Activated CD8-positive, alpha-beta memory T cell treated with anti-CD3 and anti-CD28 coated beads for 36 hours (primary cell): ENCODE data around the gene NDUFS8. TPM values are rescaled to one million over a fixed set of nuclear protein-coding genes. Genes with fewer than 3 reads are reported as not detected.
"Not testable (repeated sequence)": the region's sequence is repeated elsewhere in the genome, so short reads cannot be mapped to it uniquely, and the experiment has no call there.

ENCODE experiments used
- CTCF ChIA-PET: fragments of 350-600 bp; sonication (Branson Sonifier 250); formaldehyde crosslinking; loops from one replicate; lab custom pipeline; 2021; ENCODE audit warnings: antibody characterized with exemption; lab: Charles Lee
- POLR2A ChIA-PET: fragments of 350-600 bp; sonication (Branson Sonifier 250); formaldehyde crosslinking; loops from one replicate; lab custom pipeline; 2021; ENCODE audit warnings: antibody characterized with exemption; lab: Charles Lee
- total RNA-seq, 2 experiments: library from RNA; stranded (reverse); gene quantifications; one replicate each; pipeline ENCODE4 v1.2.3, GENCODE V29; 2021

Gene NDUFS8
- total RNA-seq: 100 to 1,000 TPM; 126 to 137 TPM

DNA sequence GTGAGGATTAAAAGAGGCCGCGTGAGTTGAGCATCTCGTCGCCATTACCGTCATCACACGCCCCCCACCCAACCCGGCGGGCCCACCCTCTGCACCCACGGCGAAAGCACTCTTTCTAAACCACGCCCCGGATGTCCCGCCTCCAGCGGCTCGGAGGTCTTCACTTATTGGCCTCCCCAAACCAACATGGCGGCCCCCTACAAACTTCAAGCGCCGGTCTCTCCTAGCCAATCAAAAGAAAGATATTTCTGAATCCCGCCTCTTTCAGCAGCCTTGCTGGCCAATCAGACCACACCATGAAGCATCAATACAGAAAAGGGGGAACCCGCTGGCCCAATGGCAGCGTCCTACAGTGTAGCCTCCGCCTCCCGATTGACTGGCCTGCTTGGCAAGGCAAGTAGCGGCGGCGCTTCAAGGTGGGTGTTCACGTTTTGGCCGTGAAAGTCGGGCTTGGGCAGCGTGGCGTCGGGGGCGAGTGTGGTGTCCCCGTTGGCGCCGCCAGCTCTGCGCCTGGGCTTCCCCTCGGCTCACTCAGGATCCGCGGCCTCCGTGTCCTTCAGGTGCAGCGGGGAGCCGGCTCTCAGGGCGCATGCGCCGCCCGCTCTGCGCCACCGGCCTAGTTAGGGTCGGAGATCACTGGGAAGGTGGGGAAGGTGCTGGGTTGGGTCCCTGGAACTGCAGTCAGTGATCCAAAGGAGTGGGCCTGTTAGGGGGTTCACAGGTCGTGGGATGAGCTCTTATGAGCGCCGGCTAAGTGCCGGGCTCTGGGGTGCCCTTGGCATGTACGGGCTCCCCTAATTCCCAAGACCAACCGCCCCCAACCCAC lies at the start of gene NDUFS8:
TSS of gene NDUFS8 (plus strand) at position 364 of the 826 bp plus-strand sequence. CDS start 1,471 bp downstream, outside the sequence.
- ChIA-PET CTCF (interaction anchor here (0.6 kb wide), 1 partner anchor 62 kb away, joined by 4 read pairs; no protein-coding TSS in a partner anchor), POLR2A (interaction anchor here (0.6 to 1.0 kb wide), 3 partner anchors 9 to 78 kb away, joined by 3 to 5 read pairs (median 4); partner anchors contain the start of gene TCIRG1)

DNA sequence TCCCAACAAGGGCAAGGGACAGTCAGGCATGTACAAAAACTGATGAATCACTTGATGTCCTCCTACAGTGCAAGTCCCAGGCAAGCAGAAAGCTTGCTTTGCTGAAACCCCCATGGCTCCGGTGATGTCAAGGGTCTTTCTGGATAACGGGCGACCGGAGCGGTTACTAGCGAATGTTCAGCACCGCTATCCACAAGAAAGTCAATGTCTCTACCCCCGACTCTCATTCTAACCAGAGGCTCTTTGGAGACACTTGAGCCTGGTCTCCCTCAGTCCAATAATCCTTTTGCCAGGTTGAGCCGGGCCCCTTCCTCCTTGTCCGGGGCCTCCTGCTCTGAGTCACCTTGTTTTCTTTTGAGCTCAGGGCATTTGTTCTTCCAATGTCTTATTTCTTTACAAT lies 49.3 kb upstream of the NDUFS8 start:
- POLR2A ChIA-PET, CTCF ChIA-PET: not testable (repeated sequence)

DNA sequence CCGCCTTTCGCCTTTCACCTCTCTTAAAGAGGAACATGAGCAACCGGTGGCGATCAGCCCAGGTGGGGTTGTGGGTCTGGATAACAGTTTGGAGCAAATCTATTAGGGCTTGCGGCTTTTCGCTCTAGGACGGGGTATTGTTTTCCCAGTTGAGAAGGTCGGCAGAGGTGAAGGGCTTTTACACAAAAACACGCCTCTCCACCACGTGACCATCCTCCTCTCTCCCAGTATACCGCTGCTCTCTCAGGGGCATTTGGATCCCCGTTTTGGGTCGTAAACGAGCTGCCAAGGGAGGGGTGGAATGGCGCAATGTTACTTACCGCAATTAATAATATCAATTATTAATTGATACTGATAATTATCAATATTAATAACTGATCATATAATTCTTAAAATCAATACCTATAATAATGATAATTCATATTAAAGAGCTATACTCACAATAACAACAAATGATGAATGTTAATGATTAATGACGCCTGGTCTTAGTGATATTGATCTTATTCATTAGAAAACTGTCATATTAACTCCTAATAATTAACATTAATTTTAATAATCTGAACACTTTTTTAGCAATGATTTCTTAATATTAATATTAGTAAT lies 48.1 kb upstream of the NDUFS8 start:
- POLR2A ChIA-PET, CTCF ChIA-PET: not testable (repeated sequence)

DNA sequence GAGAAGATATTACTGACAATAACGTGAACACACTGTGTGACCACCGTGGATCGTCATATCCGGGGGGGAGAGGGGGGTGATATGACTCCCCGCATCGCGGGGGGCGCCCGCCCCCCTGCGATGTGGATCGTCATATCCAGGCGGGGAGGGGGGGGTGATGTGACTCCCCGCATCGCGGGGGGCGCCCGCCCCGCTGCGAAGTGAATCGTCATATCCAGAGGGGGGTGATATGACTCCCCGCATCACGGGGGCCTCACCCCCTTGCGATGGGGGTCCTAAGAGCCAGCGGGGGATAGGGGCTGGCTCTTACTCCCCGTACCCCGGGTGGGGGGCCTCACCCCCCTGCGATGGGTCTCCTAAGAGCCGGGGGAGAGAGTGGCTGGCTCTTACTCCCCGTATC lies 46.5 kb upstream of the NDUFS8 start:
- ChIA-PET CTCF (no interaction called here), POLR2A (no interaction called here)

DNA sequence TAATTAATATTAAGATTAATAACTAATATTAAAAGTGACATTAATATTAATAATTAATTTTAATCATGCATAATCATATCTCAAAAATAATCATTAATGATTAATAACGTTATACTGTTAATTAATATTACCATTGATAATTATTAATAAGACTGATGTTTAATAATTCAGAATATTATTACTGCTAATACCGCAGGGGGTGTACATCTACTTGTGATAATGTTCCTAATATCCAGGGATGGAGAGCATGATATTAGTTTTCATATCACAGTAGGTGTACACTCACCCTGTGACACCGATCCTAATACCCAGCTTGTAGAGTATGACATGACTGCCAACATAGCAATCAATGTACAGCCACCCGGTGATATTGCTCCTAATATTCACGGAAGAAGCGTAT lies 45.2 kb upstream of the NDUFS8 start:
- CTCF ChIA-PET, POLR2A ChIA-PET: not testable (repeated sequence)

DNA sequence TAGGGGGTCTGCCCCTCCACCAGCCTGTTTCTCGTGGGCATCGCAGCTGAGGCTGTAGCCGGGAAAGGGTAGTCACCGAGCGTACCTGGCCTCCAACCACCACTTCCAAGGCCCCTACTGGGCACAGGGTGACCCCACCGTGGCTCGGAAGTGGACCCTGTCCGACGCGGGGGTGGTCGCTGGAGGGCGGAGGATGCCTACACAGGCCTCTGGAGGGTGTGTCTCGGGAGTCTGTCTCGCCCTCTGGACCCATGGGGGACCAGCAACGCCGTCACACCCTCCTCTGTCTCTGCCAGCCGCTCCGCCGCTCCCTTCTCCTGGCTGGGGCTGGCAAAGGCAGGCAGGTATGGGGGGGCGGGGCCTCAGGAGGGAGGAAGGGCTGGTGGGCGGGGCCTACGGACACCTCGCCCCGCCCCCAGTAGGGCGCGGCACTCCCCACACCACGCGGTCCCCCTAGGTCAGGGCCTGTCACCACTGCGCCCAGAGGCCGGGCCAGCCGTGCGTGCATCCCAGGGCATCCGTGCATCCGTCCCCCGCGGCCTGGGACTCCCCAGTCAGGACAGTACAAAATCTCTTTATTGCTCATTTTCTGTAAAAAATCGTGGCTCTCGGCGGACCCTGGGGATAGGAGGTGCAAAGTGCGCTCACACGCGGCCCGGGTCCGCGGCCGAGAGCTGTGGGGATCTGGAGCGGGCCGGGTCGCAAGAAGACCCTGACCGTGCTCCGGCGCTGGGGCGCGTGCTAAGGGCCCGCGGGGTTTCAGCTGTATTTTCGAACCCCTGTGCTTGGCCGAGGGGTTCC lies 39.7 kb upstream of the NDUFS8 start:
- POLR2A ChIA-PET: not testable (repeated sequence)

DNA sequence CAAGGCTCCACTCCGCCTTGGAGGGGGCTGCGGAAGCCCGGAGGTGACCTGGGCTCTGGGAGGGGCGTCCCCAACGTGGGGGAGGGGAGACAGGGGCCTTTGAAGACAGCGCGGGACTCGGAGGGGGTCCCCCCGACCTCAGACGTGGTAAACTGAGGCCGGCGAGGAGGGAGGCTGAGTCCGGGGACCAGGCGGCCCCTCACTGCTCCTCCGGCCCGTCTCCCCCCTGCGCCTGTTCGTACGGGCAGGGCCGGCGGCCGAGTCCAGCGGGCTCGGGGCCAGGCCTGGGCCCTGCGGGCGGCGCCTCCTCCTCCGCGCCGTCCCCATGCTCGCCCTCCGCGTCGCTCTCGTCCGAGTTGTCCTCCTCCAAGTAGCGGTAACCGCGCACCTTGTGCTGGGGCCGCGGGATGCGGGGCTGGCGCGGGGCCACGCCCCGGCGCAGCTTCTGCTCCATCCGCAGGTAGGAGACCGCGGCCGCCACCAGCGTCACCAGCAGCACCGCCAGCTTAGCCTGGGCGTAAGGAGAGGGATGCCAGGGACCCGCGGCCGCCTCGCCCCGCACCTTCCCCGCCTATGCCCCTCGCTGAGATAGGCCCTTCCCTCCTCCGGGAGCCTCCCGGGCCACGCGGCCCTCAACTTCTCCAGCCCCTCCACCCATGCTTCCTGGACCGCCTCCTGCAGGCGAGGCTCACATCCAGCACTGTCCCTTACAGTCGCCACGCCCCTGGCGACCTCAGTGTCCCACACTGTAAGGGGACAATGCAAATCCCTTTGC lies 38.9 kb upstream of the NDUFS8 start:
- CTCF ChIA-PET, POLR2A ChIA-PET: not testable (repeated sequence)

More for the DNA sequence above, 39.7 kb upstream of the NDUFS8 start:
- CTCF ChIA-PET: not testable (repeated sequence)

DNA sequence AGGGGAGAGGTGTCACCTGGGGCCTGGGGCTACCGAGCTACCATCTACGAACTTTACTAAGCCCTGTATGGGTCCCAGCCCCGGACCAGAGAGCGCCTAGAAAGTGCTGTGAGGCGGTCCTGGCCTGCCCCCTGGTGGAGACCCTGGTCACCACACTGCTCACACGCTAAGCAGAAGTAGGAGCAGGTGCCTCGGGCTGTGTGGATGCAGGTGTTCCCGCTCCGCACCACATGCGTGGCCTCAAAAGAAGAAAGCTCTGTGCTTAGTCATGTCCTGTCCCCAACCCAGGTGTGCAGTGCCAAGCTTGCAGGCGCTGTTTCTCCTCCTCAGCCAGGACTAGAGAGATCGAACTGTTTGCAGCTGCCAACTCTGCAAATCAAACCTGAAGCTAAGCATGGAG lies 36.7 kb upstream of the NDUFS8 start:
- CTCF ChIA-PET: interaction anchor here (0.9 kb wide), 2 partner anchors 8 to 45 kb away, joined by 3 to 4 read pairs; partner anchors contain the start of gene TCIRG1
- POLR2A ChIA-PET: not testable (repeated sequence)

DNA sequence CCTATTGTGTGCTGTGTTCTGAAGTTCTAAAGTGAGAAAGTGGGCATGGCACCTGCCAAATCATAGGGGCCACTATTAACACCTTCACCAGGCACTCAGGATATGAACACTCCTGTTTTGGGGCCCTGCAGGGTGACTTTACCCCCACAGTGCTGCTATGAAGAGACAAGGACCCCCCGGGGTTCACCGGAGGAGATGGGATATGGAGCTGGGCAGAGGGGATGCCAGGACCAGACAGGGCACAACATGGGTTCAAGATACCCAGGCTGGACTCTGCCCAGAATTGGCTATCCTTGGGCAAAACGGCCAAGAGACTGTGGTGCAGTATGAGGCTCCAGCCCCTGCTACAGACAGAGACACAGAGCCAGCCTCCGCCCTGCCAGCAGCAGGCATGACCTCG lies 36.1 kb upstream of the NDUFS8 start:
- POLR2A ChIA-PET: not testable (repeated sequence)
- CTCF ChIA-PET: interaction anchor here (0.6 to 0.9 kb wide), 3 partner anchors 8 to 211 kb away, joined by 3 to 5 read pairs (median 4); partner anchors contain the start of gene TCIRG1

DNA sequence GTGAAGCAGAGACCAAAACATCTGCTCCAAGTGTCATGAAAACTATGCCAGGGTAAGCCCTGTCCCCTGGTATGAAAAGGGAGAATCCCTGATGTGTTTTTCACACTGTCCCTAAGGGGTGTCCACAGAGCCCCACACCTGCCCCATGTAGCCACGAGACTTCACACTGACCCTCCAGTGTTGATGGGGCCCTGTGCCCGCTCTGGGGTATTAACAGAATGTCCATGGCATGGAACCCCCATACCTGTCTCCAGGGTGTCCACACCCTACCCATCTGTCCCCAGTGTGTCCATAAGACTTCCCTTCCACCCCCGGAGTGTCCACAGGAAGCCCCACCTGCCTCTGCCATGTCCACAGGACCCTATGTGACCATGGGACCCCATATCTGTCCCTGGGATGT lies 35.4 kb upstream of the NDUFS8 start:
- CTCF ChIA-PET, POLR2A ChIA-PET: not testable (repeated sequence)

DNA sequence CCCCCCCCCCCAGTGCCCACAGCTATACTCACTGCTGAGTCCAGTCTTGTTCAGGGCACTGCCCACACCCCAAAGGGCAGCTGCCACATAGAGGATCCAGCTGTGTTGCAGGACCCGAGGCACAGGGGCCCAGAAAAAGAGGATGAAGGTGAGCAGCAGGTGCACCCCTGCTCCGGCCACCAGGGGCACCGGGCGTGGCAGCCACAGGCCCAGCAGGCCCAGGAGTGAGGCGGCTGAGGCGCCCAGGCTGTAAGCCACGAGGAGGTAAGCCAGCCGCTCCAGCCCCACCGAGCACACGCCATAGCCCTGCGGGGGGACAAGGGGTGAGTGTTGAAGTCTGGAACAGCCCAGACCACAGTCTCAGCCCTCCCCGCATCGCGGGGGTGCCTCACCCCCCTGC lies 34.9 kb upstream of the NDUFS8 start:
- POLR2A ChIA-PET, CTCF ChIA-PET: not testable (repeated sequence)

DNA sequence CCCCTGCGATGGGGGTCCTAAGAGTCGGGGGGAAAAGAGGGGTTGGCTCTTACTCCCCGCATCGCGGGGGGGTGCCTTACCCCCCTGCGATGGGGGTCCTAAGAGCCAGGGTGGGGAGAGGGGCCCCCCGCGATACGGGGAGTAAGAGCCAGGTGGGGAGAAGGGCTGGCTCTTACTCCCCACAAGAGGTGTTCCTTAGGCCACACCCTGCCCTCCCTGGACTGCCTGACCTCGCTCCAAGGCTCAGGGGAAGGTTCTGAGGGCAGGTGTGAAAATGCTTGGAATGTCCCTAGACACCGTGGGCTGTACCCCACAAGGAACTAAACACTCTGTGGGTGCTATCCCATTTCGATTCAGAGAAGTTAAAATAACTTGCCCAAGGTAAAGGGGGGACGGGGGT lies 34.4 kb upstream of the NDUFS8 start:
- ChIA-PET CTCF (no interaction called here), POLR2A (no interaction called here)

DNA sequence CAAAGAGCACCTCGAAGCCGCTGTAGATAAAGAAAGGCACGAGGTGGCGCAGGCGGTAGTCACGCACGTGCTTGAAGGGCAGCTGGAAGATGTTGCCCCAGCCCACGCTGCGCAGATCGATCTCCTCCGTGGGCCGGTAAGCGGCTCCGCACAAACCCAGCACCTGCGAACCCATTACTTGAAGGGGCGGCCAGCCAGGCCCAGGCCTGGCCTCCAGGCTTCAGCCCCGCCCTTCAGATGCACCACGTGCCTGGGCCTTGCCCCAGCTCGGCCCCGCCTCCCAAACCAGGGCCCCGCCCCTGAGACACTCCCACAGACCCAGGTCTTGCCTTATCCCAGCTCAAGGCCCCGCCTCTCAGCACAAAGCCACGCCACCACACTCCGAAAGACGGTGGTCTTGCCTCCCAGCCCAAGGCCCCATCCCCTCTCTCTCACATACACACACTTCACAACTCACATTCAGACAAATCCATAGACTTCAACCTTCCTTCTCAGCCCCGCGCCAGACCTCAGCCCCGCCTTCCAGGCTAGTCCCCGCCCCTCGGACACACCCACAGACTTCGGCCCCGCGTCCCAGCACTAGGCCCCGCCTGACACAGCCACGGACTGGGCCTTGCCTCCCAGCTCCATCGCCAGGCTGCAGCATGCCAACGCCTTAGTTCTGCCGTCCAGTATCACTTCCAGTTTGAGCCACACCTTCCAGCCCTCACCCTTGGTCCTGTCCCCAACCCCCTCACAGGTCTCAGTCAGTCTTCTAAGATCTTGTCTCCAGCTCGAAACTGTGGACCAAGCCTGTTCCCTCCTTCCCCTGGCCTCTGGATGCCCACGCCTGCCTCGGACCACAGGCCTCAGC lies 33.6 kb upstream of the NDUFS8 start:
- POLR2A ChIA-PET: interaction anchor here (1.1 kb wide), 1 partner anchor 121 kb away, joined by 3 read pairs; no protein-coding TSS in a partner anchor
- CTCF ChIA-PET: no interaction called here

DNA sequence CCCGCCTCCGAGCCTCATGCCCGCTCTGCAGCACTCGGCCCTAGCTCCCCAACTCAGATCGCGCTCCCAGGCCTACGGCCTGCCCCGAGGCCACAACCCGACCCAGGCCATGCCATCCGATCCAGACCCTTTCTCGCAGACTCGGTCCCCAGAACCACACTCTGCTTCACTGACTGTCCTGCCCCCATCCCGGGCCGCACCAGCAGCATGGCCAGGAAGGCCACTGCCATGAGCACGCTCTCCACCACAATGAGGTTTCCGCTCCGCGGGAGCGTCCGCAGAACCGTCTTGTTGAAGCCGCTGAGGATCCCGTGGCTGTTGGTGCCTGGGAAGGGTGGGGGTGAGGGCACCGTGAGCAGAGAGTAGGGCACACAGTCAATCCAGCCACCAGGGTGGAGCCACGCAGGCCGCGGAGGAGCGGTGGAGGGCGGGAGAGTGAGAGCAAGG lies 33.0 kb upstream of the NDUFS8 start:
- ChIA-PET POLR2A (interaction anchor here (1.1 kb wide), 1 partner anchor 121 kb away, joined by 3 read pairs; no protein-coding TSS in a partner anchor), CTCF (no interaction called here)

DNA sequence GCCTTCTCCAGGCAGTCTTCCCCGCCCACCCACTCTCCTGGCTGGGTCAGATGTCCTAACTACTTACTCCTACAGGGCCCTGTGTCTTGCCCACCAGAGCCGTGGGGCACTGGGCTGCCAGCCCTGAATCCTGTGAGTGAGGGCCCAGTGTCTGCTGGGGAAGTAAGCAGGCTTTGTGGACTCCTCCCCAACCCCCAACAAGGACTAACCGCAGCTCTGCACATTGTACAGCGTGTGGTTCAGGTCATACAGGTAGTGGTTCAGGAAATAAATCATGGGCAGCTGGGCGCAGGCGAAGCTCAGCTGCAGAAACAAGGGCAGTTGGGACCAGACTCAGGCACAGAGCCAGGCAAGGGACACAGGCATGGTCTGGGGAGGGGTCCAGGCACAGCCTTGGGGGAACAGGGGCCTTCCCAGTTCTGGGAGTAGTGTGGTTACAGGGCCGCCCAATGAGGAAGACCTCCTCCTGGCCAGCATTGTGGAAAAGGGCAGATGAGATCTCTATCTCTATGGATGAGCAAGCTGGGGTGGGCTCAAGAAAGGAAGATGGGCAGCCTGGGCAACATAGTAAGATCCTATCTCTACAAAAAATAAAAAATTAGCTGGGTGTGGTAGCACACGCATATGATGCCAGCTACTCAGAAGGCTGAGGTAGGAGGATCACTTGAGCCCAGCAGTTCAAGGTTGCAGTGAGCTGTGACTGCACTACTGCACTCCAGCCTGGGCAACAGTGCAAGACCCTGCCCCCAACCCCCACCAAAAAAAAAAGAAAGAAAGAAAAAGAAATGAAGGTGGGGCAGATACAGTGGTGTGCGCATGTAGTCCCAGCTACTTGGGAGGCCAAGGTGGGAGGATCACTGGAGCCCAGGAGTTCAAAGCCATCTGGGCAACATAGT lies 32.1 kb upstream of the NDUFS8 start:
- POLR2A ChIA-PET: interaction anchor here (1.1 kb wide), 1 partner anchor 120 kb away, joined by 3 read pairs; no protein-coding TSS in a partner anchor
- CTCF ChIA-PET: interaction anchor here (1.0 to 1.1 kb wide), 2 partner anchors 23 to 43 kb away, joined by 3 to 4 read pairs; no protein-coding TSS in a partner anchor

DNA sequence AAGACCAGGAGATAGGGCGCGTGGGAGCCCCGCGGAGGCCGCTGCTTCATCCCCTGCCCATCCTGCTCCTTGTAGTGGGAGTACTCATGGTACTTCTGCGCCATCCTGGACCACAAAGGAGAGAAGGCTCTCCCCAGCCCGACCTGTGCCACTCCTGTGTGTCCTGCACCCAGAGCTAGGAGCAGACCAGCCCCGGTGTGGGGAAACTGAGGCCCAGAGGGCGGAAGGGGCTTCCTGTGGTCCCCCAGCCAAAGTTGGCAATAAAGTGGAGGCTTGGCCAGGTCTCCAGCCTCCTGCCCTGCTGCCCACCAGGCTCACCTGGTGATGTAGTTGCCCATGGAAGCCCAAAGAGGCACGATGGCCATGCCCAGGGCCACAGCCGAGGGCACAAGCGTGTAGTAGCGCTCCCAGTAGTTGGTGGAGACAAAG lies 31.3 kb upstream of the NDUFS8 start:
- CTCF ChIA-PET: interaction anchor here (1.0 kb wide), 1 partner anchor 43 kb away, joined by 4 read pairs; no protein-coding TSS in a partner anchor
- POLR2A ChIA-PET: no interaction called here

DNA sequence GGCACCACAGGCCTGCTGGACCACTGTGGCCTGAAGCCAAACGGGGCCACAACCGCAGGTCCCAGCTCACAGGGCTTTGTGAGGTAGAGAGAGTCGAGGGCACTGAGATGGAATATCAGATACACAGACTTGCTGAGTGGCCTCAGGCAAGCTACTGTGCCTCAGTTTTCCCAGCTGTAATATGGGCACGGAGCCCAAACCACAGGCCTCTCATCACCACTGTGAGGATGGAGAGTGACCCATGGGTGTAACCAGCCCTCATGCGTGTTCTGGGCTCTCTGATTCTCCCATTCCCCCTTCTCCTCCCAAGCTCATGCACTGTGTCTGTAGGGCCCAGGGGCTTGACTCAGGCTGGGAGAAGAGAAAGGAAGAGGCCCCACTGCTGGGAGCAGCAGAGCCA lies 30.8 kb upstream of the NDUFS8 start:
- CTCF ChIA-PET: no interaction called here

More for the DNA sequence above, 30.8 kb upstream of the NDUFS8 start:
- POLR2A ChIA-PET: no interaction called here
